HG03196 (cell line): ENCODE data around the gene S100A2.
"Not testable (repeated sequence)": the region's sequence is repeated elsewhere in the genome, so short reads cannot be mapped to it uniquely, and the experiment has no call there.

Source experiments
- ATAC-seq: cut with Tn5 transposase; IDR thresholded peaks from one replicate; pipeline ENCODE4 v1.9.1; 2021; ENCODE audit not compliant: unreplicated experiment

S100A2 gene

DNA sequence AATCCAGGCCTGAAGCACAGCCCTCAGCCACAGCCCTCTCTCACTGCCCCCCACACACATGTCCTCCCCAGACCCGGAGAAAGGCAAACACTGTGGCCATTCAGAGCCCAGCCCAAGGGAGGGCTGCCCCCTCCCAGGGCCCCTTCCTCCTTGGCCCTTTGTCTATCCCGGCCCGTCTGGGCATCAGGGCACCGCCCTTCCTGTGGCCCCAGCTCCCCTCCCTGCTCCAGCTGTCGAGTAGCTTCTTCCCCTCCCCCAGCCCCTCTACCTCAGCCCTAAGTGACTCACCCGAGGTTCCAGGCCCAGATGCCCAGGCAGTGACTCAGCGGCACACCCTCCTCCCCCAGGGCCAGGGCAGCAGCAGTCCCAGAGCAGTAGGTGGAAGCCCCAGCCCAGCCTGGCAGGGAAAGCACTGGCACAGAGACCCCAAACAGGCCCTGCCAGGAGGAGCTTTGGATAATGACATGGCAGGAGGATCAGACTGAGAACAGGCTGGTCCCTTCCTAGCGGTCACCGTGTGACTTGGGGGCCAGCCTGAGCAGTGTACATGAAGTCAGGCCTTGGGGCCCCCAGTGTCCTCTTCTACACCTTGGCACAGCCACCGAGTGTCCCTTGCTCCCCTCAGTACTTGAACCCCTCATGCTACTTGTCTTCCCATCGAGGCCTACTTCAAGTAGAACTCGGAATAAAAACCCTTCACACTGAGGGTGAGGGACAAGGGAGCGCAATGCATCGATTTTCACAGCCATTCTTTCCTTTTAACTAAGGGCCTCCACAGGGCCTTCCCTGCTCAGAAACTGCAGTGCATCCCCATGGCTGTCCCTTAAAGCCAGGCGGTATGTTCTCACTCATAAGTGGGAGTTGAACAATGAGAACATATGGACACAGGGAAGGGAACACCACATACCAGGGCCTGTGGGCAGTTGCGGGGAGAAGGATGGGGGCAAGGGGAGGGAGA, 1.0 kb upstream of the S100A2 start:
- ATAC-seq = peak; percentile 45

DNA sequence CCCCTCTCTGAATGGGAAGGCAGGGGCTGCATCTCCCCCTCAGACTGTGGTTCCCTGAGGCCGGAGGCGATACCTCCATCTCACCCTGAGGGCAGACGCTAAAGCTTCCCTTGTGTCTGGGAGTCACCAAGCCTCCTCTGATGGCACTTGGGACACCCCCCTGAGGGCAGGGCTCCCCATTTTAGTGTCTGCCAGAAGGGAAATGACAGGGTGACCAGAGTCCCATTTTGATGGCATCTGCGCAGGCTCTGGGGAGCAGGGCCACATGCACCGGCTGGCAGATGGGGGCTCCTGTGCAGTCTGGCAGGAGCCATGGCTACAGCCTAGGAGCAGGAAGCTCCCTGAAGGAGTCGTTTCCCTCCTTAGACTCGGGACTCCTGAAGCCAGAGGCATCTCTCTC, 1.7 kb downstream of the S100A2 start:
- no peak for ATAC-seq

DNA sequence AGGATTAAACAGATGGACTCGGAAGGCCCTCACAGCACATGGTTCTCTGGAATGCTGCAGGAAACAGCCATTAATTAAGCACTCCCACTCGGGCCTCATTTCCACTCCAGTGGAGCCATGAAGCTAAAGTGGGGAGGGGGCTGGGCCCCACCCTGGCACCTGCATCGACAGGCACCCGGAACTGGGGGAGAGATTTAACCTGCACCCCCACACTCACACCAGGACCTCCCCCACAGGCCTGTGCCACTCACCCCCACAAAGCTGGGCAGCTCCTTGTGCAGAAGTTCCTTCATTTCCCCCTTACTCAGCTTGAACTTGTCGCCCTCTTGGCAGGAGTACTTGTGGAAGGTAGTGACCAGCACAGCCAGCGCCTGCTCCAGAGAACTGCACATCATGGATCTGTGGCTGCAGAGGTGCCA, 2.2 kb downstream of the S100A2 start:
- ATAC-seq = no peak

DNA sequence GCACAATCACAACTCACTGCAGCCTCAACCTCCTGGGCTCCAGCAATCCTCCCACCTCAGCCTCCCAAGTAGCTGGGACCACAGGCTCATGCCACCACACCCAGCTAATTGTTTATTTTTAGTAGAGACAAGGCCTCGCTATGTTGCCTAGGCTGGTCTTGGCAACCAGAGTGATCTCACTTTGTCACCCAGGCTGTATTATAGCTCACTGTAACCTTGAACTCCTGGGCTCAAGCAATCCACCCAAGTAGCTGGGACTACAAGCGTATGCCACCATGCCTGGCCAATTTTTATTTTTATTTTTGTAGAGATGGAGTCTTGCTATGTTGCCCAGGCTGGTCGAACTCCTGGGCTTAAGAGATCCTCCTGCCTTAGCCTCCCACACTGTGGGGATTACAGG, 3.6 kb downstream of the S100A2 start:
- not testable (repeated sequence) for ATAC-seq

DNA sequence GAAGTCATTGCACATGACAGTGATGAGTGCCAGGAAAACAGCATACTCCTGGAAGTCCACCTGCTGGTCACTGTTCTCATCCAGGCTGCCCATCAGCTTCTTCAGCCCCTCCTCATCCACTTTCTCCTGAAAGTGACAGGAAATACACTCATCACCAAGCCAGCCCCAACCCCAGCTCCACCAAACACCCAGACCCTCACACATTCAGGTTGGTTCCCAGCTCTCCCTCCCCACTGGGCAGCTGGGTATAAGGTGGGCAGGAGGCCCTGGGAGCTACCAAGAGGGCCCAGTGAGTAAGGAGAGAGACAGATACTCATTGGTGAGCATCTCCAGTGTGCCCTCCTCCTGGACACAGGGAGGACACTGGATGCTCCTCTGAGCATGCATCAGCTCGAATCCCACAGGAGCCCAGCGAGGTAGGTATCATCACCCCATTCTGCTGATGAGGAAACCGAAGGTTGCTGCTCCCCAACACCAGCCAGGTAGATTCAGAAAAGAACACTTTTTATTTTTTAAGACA, 4.1 kb downstream of the S100A2 start:
- no peak for ATAC-seq

DNA sequence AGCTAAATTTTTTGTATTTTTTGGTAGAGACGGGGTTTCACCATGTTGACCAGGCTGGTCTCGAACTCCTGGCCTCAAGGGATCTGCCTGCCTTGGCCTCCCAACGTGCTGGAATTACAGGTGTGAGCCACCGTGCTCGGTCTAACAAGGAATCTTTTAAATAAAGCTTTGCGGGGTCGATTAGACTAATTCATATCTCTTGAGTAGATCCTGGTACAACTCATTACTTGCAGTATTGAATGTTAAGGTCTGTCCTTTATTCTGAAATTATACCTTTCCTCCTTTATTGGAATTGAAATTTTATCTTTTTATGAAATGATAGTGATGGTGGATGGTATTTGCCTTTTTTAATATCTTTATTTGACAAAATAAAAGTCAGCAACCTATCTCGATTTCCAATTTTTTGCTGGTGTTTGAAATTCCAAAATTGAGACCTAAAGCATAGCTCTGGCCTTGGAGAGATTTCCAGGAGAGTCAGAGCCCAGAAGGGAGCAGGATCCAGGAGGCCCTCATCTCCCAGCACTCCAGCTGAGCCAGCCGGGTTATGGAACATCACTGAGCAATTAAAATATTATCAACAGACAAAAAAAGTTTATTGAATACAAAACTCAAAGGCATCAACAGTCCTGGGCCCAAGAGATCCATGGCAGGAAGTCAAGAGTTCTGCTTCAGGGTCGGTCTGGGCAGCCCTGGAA, 4.7 kb downstream of the S100A2 start:
- ATAC-seq = no peak

DNA sequence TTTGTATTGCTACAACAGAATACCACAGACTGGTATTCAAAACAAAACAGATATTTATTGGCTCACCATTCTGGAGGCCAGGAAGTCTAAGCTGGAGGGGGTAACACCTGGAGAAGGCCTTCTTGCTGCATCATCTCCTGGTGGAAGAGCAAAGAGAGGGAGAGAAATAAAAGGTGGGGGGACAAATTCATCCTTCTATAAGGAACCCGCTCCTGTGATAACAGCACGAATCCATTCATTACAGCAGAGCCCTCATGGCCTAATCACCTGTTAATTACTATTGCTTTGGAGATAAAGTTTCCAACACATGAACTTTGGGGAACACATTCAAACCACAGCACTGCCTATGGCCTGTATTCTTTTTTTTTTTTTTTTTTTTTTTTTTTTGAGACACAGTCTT, 5.4 kb downstream of the S100A2 start:
- no peak for ATAC-seq

DNA sequence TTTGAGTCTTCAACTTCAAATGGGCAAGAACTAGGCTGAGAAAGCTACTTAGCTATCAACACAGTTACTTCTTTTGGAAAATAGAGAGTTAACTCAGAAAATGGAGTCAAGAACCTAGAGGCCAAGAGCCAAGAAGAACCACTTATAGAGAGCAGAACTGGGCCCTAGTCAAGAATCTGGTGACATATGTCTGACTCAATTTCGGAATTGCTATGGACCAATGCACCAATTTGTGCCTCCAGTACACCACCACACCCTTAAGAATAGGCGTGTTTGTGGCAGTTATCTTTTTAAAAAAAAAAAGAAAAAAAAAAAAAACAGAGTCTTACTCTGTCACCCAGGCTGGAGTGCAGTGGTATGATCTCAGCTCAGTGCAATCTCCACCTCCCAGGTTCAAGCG, 7.8 kb downstream of the S100A2 start:
- ATAC-seq = no peak

DNA sequence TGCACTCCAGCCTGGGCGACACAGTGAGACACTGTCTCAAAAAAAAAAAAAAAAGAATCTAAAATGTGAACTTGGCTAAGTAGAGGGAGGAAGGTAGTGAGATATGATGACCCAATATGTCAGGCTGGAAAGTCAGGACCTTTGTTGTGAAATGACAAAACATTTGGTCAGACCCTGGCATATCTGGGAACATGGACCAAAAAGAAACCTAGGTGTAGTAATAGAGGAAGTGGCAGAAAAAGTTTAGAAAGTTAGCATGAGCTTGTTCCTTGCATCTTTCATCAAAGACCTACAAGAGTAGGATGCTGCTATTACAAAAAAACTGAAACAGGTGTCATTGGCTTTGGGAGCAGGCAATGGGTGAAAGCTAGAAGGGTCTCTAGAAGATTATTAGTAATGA, 9.3 kb downstream of the S100A2 start:
- ATAC-seq = no peak

DNA sequence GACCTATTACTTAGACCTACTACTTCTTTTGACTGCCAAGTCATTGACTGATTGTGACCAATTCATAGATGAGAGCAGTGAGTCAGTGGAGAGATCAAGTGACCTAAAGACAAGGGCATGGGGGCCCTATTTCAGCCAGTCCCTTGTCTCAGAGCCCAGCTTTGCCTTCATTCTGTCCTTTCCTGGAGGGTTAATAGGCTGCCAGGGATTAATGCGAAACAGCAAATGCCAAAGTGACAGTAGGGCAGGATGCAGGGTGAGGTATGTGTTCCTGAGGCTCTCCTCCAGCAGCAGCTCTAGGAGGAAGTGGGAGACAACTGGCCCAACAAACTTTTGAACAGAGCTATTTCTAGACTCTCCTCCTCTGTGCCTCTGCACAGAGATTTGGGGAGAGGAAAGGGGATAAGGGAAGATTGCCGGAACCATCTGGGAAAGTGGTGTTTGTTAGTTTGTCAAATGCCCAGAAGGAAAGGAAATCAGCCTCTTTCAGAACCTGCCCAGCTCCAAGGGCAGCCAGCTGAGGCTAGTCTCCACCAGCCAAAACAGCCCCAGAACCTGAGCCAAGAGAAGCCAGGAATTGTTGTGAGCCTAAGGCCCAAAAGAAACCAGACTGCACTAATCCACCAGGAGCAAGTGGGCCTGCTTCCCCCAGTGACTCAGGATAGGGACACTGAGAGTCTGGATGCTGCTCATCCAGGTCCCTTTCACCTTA, 11.7 kb downstream of the S100A2 start:
- no peak for ATAC-seq

DNA sequence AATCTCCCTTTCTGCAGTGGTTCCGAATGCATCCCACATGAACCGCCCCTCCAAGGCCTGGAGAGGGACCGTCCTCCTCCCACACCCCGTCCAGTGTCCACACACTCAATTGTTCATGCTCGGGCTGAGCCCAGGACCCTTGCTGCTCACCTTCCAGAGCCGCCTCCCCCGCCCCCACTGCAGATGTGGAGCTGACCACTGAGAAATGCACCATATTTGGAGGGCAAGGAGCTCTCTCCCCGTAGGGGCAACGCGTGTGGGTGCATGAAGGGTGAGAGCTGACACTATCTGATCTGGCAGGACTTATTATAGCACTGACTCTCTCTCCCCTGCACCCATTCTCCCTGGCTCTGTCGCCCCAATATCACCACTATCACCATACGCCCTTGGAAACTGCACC, 12.5 kb downstream of the S100A2 start:
- ATAC-seq = no peak

DNA sequence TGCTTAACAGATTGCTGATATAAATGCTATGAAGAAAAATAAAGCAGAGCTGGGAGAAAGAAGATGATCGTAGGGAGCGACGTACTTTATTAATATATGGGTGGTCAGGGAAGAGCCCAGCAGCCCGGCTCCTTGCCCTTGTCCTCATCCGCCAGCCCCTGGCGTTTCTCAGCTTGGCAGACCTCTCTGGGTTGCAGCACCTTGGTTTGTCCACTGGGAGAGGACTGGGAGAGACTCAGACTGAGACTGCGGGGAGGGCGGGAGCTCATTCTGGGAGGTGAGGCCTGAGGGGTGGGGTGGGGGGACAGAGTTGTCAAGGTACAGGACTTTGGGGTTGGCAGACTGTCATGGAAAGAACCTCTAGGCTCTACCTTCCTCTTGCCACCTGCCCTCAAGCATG, 13.3 kb downstream of the S100A2 start:
- no peak for ATAC-seq

DNA sequence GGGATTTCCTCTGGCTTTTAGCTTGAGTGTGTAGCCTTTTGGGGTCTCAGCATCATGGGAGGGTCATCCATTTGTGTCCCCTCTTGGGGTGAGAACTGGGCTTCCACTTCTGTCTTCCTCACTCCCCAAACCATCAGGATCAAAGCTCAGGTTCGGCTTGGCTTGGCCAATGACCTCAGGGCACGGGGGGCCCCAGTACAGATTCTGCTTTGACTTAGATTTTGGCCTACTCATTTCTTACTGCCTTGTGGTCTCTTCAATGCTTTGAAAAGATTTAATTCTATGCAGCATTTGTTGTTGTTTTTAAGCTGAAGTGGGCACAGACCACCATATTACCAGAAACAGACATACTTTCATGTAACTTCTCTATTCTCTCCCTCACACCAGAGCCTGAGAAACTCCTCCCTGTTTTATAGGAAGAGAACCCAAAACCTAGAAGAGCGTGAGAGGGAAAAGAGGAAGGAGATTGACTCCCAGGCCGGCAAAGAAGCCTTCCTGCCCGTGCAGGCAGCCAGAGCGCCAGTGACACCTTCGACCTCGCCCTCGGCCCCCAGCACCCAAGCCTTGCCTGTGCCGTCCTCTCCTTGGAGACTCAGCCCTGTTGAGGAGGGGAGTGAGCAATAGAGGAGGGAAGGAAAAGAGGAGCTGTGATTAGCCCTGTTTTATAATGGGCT, 14.7 kb downstream of the S100A2 start:
- ATAC-seq = no peak

DNA sequence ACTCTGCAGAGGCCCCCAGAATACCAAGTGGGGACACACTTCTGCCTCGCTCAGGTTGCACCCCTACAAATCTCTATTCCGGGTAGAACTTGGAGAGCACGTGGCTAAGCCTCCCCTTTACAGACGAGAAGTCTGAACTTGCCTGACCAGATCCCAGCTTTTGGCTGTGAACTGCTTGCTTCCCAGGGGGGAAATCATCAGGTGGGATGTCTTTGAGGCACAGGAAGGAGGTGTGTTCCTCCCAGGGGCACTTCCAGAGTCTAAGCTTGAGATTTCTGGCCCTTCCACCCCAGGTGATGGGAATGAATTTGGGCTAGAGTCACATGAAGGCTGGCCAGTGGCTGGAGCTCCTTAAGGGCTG, 15.3 kb downstream of the S100A2 start:
- ATAC-seq = no peak

DNA sequence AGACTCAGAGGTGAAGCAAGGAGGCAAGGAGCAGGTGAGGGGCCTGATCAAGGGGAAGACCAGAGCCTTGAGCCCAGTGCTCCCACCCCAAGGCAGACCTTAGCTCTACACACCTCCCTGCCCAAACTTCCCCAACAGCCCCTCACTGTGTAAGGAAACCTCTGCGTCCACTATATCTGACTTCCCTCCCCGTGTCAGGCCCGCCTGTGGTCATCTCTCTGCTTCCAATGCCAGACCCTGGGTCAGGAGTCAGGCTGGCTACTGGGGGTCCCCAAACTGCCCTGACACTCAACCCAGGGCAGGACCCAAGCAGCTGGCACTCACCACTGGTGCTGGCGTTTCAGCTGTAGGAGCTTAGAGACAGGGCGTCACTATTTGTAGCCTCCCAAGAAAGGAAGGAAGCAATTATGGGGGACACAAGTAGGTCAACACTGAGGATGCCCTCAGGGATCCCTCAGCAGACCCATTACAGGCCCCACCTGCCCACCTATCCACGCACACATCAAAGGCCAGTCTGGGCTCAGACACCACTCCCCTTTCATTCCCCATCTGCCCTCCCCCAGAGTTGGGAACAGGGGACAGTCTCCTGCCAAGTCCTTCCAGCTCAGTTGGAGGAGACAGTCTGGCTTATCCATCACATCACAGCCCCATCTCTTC, 15.8 kb downstream of the S100A2 start:
- ATAC-seq = no peak

DNA sequence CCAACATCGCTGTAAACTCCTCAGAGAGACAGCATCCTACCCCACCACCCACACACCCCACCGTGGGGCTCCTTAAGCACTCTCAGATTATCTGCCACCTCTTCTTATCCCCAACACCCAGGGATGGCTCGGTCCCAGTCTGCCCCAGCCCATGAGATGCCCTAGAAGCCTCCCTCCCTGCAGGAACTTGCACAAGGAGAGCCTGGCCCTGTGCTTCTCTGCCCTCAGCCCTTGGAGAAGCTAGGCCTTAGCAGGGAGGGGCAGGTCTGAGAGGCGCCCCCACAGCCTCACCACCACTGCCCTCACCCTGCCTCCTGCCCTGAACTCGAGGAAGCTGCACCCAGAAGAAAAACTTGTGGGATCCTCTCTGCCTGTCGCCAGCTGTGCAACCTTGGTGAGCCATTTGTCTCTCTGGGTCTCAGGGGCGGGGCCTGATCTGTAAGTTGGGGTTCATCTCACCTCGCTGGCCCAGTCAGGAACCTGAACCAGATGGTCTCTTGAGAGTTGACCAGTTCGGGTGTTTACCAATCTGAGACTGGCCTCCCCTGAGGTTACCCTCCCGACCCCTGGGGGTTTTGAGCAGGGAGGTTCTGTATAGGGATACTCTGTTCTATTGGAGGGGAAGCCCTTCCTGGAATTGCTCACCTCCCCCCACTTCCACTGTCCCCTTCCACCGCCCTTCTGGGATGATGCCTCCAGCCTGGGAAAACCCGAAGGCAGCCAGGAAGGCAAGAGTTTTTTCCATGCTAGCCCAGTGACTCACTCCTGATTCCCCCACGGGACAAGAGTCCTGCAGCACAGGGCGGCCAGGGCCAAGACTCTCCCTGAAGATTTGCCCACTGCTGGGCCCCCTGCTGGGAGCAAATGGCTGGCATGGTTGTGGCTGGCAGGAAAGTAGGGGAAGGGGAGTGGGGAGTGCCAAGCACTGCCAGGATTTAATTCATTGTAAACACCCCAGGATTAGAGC, 16.6 kb downstream of the S100A2 start, which contains the start of gene S100A3:
TSS of gene S100A3 (minus strand) at position 537 of the 967 bp plus-strand sequence. CDS start 773 bp downstream, outside the sequence.
- ATAC-seq = no peak

DNA sequence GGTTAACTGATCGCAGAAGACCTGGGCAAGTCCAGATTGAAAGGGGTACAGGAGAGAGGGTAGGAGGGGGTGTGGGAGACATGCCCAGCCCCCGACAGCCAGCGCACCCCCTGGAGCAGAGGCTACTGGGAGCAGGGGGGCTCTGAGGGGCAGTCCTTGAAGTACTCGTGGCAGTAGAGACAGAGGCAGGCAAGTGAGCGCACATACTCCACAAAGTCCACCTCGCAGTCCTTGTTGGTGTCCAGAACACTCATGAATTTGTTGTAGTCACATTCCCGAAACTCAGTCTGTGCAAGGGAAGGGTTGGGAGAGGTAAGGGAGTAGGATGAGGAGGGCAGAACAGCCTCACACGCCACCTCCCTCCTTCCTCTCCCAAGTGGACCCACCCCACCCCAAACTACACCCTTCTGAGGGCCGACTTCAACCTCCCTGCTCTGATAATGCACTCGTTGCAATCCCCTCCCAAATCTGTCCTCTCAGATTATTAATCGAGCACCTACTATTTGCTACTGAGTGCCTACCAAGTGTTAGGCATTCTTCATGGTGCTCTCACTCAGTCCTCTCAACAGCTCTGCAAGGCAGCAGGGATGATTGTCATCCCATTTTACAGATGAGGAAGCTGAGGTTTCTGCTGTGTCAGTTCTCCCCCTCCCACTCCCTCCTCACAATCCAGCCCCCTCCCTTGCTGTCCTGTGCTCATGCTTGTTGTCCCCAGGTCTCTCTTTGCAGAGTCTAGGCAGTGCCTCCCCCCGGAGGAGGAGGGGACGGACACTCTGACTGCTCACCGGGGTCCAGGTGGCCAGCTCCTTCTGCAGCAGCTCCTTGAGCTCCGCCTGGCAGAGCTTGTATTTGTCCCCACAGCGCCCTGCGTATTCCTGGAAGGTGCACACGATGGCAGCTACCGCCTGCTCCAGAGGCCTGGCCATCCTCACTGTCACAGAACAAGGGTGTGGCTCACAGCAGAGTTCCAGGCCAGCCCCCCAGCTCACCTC, 17.8 kb downstream of the S100A2 start:
- ATAC-seq = no peak
